ENCODE results near the gene UBN1.

The UBN1 gene, protein sequence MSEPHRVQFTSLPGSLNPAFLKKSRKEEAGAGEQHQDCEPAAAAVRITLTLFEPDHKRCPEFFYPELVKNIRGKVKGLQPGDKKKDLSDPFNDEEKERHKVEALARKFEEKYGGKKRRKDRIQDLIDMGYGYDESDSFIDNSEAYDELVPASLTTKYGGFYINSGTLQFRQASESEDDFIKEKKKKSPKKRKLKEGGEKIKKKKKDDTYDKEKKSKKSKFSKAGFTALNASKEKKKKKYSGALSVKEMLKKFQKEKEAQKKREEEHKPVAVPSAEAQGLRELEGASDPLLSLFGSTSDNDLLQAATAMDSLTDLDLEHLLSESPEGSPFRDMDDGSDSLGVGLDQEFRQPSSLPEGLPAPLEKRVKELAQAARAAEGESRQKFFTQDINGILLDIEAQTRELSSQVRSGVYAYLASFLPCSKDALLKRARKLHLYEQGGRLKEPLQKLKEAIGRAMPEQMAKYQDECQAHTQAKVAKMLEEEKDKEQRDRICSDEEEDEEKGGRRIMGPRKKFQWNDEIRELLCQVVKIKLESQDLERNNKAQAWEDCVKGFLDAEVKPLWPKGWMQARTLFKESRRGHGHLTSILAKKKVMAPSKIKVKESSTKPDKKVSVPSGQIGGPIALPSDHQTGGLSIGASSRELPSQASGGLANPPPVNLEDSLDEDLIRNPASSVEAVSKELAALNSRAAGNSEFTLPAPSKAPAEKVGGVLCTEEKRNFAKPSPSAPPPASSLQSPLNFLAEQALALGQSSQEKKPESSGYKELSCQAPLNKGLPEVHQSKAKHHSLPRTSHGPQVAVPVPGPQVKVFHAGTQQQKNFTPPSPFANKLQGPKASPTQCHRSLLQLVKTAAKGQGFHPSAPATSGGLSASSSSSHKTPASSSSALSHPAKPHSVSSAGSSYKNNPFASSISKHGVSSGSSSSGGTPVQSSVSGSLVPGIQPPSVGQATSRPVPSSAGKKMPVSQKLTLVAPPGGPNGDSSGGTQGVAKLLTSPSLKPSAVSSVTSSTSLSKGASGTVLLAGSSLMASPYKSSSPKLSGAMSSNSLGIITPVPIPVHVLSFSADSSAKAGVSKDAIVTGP (N-terminal part only)

DNA sequence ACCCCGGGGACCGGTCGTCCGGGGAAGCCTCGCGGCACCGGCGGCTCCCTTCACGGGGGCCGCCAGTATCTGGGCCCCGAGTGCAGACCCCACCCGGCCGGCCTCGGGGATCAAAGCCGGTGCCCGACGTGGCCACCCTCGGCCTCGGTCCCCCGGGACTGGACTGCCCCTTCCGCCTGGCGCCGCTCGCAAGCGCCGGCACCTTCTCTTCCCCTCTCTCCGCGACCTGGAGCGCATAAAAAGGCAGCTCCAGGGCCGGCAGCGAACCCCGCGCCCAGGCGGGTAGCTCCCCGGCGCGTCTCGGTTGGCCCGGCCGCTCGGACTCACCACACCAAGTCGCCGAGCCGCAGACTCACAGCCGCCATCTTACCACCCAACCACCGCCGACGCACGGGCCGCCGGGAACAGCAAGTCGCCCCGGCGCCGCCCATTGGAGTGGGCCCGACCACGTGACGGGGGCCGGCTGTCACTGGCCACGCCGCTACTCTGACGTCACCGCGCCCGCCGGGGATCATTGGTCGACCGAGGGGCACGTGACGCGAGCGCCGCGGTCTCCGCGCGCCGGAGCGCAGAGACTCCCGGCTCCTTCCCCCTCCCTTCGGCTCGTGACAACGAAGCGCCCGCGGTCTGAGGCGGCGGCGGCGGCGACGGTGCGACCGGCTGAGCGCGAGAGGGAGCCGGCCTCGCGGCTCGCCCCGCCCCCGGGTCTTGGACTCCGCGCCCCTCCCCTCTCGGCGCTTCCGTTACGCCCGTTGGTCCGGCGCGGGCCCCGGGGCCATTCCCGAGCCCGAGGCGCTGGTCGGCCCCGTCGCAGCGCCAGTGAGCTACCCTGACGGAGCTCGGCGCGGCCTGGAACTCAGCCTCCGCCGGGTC lies at the start of gene UBN1, which contains the start of gene GLYR1:
Gene UBN1, plus strand, starts transcription at position 581 of the 873 bp plus-strand sequence. CDS start 5,437 bp downstream, outside the sequence.
Gene GLYR1, minus strand, starts transcription at position 388 of the 873 bp plus-strand sequence. Its CDS starts 23 bp downstream, at position 365.
- H3K9me3 Mint-ChIP-seq: no peaks in the 10 kb centered on the region
- peaks cover 12% of the 10 kb centered on the region for H3K36me3 Mint-ChIP-seq
- H3K27ac Mint-ChIP-seq: peak within 1 kb of the TSS; percentile 96
- H3K4me1 Mint-ChIP-seq: peaks cover 41% of the 10 kb centered on the region
- peak; percentile 97 for ATAC-seq
- peak within 1 kb of the TSS; percentile 90 for H3K4me3 Mint-ChIP-seq
- H3K27me3 Mint-ChIP-seq: no peaks in the 10 kb centered on the region

GRCh38 chr16:4797805-4798252 lies 49.5 kb upstream of the UBN1 start:
- Mint-ChIP-seq H3K27ac (no peak overlapping the region), H3K36me3 (peaks cover 7% of the 10 kb centered on the region), H3K27me3 (no peaks in the 10 kb centered on the region), H3K4me3 (no peak overlapping the region), H3K4me1 (peaks cover 17% of the 10 kb centered on the region), H3K9me3 (no peaks in the 10 kb centered on the region)
- no peak for ATAC-seq

- Mint-ChIP-seq H3K36me3 (peaks cover 7% of the 10 kb centered on the region), H3K4me3 (no peak overlapping the region), H3K27me3 (no peaks in the 10 kb centered on the region), H3K9me3 (no peaks in the 10 kb centered on the region), H3K4me1 (peaks cover 21% of the 10 kb centered on the region), H3K27ac (peak overlapping the region; percentile 30)
- ATAC-seq: no peak
Measured at GRCh38 chr16:4798456-4798855, 48.8 kb upstream of the UBN1 start.

DNA sequence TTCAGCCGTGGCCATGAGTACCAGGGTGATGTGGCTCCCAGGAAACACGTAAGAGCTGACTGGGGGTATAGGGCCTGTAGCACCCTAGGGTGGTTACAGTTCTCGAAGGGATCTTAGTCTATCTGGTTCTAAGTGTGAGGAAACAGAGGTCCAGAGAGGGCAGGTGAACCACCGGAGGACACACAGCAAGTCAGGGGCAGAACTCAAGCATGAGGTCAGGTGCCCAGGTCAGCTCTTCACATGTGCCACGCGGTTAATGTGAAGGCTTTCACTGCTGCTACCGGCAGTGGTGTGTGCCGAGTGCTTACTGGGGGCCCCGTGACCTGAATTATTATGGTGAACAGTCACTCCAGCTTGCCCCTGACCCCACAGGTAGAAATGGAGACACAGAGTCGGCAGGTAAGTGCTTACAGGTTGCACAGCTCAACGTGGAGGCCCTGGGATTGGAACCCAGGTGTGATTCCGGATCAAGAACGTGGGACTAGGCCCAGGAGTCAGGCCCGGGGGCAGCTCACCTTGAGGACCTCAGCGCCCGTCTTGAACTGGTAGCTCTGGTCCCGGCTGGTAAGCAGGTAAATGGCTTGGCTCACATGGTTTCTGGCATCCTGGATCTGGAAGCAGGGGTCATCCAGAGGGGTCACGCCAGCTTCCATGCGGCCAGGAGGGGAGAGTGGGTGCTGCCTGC lies 48.0 kb upstream of the UBN1 start:
- no peaks in the 10 kb centered on the region for H3K27me3 Mint-ChIP-seq
- no peak overlapping the region for H3K4me3 Mint-ChIP-seq
- no peaks in the 10 kb centered on the region for H3K9me3 Mint-ChIP-seq
- peaks cover 13% of the 10 kb centered on the region for H3K36me3 Mint-ChIP-seq
- H3K4me1 Mint-ChIP-seq: peaks cover 21% of the 10 kb centered on the region
- no peak for ATAC-seq
- H3K27ac Mint-ChIP-seq: peak overlapping the region; percentile 30

DNA sequence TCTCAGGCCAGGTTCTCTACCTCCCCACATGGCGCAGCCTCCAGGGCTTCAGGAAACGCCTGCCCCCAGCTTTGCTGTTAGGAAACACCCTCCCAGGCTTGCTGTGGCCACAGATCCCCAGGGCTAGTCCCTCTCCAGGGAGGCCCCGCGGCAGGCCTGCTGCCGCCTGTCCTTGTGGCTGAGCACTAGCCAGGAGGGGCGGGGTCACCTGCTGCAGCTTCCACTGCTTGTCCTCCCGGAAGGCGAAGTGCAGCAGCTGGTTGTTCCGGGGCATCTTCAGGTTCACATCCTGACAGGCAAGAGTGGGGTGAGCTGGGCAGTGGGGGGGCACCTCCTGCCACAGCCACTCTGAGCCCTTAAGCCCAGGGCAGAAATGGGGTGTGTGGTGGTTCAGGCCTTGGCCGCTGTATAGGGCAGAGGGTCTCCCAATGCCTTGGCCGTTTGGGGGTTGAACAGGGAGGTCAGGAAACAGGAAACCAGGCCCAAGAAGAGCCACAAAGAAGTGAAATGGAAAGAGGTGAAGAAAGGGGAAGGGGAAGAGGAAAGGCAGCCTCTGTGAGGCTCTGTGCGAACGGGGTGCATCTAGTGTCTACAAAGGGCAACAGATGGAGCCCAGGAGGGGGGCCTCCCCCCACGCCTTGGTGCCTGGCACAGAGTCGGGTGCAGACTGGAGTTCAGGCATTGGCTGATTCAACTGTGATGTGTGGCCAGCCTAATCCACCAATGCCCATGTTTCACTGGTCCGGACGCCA lies 46.8 kb upstream of the UBN1 start:
- Mint-ChIP-seq H3K9me3 (no peaks in the 10 kb centered on the region), H3K27ac (peak overlapping the region; percentile 45), H3K36me3 (peaks cover 23% of the 10 kb centered on the region), H3K4me1 (peaks cover 21% of the 10 kb centered on the region), H3K4me3 (peak overlapping the region; percentile 59), H3K27me3 (no peaks in the 10 kb centered on the region)
- ATAC-seq: no peak

GRCh38 chr16:4801051-4801961 lies 46.0 kb upstream of the UBN1 start:
- peak overlapping the region; percentile 84 for H3K27ac Mint-ChIP-seq
- peaks cover 21% of the 10 kb centered on the region for H3K4me1 Mint-ChIP-seq
- H3K4me3 Mint-ChIP-seq: peak overlapping the region; percentile 88
- no peaks in the 10 kb centered on the region for H3K27me3 Mint-ChIP-seq
- H3K9me3 Mint-ChIP-seq: no peaks in the 10 kb centered on the region
- no peak for ATAC-seq
- H3K36me3 Mint-ChIP-seq: peaks cover 29% of the 10 kb centered on the region

- peaks cover 21% of the 10 kb centered on the region for H3K4me1 Mint-ChIP-seq
- peak within 1 kb of the TSS; percentile 84 for H3K27ac Mint-ChIP-seq
- peak within 1 kb of the TSS; percentile 88 for H3K4me3 Mint-ChIP-seq
- no peaks in the 10 kb centered on the region for H3K9me3 Mint-ChIP-seq
- ATAC-seq: peak; percentile 82
- H3K27me3 Mint-ChIP-seq: no peaks in the 10 kb centered on the region
- H3K36me3 Mint-ChIP-seq: peaks cover 26% of the 10 kb centered on the region
Measured at GRCh38 chr16:4801962-4802658, 45.2 kb upstream of the UBN1 start, which contains the start of gene ROGDI. TSS of gene ROGDI (minus strand) at chr16:4802633. CDS start at chr16:4802571, 62 bp downstream.

- H3K4me3 Mint-ChIP-seq: peak overlapping the region; percentile 88
- peaks cover 21% of the 10 kb centered on the region for H3K4me1 Mint-ChIP-seq
- no peaks in the 10 kb centered on the region for H3K27me3 Mint-ChIP-seq
- ATAC-seq: peak; percentile 96
- H3K9me3 Mint-ChIP-seq: no peaks in the 10 kb centered on the region
- peak overlapping the region; percentile 84 for H3K27ac Mint-ChIP-seq
- H3K36me3 Mint-ChIP-seq: peaks cover 29% of the 10 kb centered on the region
Measured at GRCh38 chr16:4802659-4803287, 44.5 kb upstream of the UBN1 start.

DNA sequence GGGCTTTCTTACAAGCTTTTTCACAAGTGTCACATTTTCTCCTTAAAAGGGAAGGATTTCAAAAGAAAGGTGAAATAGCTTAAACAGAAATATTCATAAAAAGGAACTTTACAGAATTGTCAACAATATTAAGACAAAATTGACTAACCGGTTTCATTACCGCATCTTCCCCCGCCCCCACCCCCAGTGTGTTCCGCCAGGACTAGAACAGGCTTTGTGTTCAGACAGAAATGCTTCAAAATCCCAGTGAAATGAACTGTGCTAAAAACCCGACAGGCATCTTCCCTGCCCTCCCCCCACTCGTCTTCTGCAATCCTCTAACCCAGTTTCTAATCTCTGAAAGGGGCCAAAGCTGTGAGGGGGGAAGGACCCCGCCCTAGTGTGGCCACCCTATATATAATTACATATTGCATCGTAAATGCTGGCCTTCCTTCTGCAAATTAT lies 43.9 kb upstream of the UBN1 start:
- Mint-ChIP-seq H3K27ac (peak overlapping the region; percentile 84), H3K9me3 (no peaks in the 10 kb centered on the region), H3K27me3 (no peaks in the 10 kb centered on the region), H3K36me3 (peaks cover 35% of the 10 kb centered on the region), H3K4me3 (peak overlapping the region; percentile 88), H3K4me1 (peaks cover 21% of the 10 kb centered on the region)
- no peak for ATAC-seq

DNA sequence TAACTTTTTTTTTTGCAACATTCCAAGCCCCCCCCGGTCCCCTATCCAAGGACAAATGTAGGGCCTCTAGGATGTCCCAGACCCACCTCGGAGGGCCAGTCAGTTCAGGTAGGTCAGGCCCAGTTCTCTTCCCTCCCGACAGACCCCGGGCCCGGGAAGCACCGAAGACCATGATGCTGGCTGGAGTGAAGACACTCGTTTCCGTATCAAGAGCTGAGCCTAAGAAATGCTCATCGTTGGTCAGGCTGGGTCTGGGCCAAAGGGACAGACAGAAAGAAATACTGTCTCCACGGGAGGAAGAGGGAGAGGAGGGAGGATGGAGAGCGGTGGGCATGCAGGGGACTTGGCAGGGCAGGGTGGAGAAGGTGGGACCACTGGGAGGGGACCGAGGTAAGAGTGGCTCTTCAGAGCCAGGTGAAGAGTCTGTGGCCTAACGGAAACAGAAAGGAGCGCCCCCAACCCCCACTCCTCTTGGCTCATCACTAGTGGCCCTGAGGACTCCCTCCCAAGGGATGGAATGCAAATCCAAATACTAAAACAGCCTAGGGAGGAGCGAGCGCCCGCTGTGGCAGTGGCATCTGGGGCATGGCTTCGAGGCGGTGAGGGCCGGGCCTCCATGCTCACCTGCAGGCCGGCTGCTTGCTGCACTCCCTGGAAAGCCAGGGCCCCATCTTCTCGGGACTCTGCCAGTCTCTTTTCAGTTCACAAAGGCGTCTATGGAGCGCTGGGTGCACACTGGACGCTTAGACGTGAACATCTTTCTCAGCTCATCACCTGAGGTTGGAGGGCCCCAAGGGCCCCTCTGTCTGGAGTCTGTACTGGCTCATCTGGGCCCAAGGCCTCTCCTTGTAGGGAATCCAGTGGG lies 43.2 kb upstream of the UBN1 start:
- Mint-ChIP-seq H3K4me3 (peak overlapping the region; percentile 43), H3K27ac (peak overlapping the region; percentile 13), H3K36me3 (peaks cover 35% of the 10 kb centered on the region), H3K9me3 (no peaks in the 10 kb centered on the region), H3K27me3 (no peaks in the 10 kb centered on the region), H3K4me1 (peaks cover 21% of the 10 kb centered on the region)
- no peak for ATAC-seq

- no peaks in the 10 kb centered on the region for H3K27me3 Mint-ChIP-seq
Measured at GRCh38 chr16:4805231-4805630, 42.0 kb upstream of the UBN1 start.

More at GRCh38 chr16:4805231-4805630, 42.0 kb upstream of the UBN1 start:
- peaks cover 35% of the 10 kb centered on the region for H3K36me3 Mint-ChIP-seq
- H3K4me3 Mint-ChIP-seq: no peak overlapping the region
- no peak overlapping the region for H3K27ac Mint-ChIP-seq
- peaks cover 19% of the 10 kb centered on the region for H3K4me1 Mint-ChIP-seq
- H3K9me3 Mint-ChIP-seq: no peaks in the 10 kb centered on the region
- ATAC-seq: no peak

Measured in stimulated activated memory B cell treated with anti-CD40 and anti-IgM and Interleukin-4, amounts not matched to agents 10 μg/mL and 1 μg/mL and 100 μg/mL, for 72 hours (primary cell).